Activated CD8-positive, alpha-beta memory T cell treated with anti-CD3 and anti-CD28 coated beads, Interleukin-2, amount 50 U/mL, for 48 hours (primary cell): ENCODE results near the gene LSM3.

Experiments
- DNase-seq: peaks from one replicate; pipeline ENCODE4 v3.0.0-alpha.2; 2020

LSM3 gene

GRCh38 chr3:14158370-14158769, 20.2 kb upstream of the LSM3 start:
- no peak for DNase-seq

GRCh38 chr3:14159426-14159825, 19.2 kb upstream of the LSM3 start:
- no peak for DNase-seq

DNA sequence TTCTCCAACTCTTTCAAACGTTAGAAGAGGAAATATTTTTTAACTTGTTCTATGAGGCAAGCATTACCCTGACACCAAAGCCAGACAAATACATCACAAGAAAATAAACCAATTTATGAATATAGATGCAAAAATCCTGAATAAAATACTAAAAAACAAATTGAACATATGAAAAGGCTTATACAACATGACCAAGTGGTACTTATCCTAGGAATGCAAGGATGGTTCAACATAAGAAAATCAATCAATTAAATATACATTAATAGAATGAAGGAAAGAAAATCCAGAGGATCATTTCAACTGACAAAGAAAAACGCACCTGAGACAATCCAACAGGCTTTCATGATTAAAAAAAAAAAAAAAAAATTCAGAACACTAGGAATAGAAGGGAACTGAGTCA, 17.3 kb upstream of the LSM3 start:
- DNase-seq, result no peak

GRCh38 chr3:14162178-14162577, 16.4 kb upstream of the LSM3 start:
- DNase-seq, result no peak

- no peak for DNase-seq
Measured at GRCh38 chr3:14166877-14167603, 11.6 kb upstream of the LSM3 start.

DNA sequence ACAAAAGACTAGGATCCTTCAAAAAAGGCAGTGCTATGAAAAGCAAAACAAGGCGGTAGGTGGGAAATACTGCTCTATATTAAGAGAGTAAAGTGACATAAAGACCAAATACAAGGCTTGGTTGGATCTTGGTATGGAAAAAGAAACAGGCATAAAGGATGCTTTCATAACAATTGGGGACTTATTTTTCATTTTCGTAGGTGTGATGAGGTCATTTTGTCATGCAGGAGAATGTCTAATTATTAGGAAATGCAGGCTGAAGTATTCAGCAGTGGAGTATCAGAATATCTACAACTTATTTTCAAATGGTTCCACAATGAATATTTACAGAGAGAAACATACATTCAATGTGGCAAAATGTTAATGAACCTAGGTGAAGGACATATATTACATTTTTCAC, 9.2 kb upstream of the LSM3 start:
- no peak for DNase-seq

DNA sequence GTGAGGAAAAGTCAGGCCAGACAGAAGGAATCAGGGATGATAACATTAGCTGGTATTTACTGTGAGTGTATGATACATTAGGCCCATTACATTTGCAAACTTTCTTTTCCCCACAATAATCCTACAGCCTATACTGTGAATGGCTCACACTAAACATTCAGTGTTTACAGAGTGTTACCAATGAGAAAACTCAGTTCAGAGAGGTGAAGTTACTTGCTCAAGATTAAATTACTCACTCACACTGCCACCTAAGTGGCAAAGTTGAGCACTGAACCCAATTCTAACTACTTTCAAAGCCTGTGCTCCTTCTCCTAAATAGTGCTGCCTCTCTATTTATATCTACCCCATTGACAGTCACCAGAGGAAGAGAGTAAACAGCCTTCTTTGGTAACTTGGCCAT, 8.7 kb upstream of the LSM3 start:
- DNase-seq, result no peak

DNA sequence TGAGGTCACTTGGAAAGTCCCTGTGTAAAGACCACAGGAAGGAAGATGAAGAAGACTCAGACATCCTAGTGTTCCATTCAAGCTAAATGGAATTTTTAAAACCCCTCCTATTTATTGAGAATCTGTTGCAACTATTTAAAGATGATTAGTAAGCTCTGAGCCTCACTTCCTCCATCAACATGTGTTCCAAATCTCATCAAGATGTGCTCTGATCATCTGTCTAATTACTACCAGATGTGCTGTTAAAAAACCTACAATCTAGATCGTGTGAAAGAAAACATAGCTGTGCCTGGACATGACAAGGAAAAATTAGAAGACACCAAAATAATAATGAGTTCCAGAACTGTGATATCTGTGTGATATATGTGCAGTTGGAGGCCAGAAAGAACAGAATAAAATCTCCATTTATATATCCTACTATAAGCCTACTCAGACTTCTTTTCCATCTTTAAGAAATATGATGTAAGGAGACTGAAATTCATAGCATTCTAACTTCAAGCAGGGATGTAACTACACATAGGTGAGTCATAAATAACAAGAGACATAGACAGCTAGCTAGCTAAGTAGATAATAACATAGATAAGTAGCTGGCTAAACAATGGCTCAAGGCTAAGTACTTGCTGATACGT, 8.0 kb upstream of the LSM3 start:
- DNase-seq, result no peak

- no peak for DNase-seq
Measured at GRCh38 chr3:14172496-14172895, 6.1 kb upstream of the LSM3 start.

GRCh38 chr3:14174483-14174882, 4.1 kb upstream of the LSM3 start:
- DNase-seq, result no peak

DNA sequence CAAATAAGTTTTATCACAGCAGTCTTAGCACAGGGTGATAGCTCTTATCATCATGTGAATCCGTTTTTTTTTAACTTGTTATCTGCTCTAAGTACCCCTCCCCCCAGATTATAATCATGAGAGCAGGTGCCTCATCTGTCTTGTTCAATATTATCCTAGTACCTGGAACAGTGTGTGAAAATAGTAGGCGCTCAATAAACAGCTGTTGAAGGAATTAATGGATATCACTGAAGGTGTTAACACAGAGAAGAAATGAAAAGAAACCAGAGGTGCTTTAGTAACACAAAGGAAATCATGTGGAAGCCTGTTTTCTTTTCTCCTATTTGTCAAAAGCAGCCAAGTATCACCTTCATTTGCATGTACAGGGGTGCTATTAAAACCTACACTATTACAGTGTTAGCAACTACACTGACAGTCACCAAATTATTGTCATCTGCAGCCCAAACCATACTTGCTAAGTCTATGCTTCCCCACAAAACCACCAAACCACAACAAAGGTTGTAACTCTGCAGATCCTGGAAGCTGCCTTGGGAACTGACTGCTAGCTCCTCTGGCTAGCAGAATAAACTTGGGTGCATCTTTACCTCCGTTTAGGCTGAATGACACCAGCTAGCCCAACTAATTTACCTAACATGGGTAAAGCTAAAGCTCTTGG, 3.1 kb upstream of the LSM3 start:
- DNase-seq, result no peak

GRCh38 chr3:14177580-14178246, 904 bp upstream of the LSM3 start:
- DNase-seq, result no peak

GRCh38 chr3:14179114-14179465, 473 bp downstream of the LSM3 start:
- no peak for DNase-seq

GRCh38 chr3:14179795-14180194, 1.2 kb downstream of the LSM3 start:
- DNase-seq, result no peak

DNA sequence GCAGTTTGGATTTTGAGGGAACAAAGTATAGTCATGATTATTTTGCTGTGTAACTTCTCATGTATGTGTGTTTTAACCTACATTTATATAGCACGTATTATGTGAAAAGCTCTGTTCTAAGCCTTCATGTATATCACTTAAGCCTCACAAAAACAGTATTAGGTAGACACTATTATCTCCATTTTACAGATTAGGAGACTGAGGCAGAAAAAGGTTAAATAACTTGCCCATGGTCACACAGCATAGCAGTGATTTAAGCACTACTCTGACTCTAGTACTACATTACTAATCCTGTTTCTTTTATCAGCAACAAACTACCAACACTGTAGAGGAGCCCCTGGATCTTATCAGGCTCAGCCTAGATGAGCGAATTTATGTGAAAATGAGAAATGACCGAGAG, 2.6 kb downstream of the LSM3 start:
- no peak for DNase-seq

DNA sequence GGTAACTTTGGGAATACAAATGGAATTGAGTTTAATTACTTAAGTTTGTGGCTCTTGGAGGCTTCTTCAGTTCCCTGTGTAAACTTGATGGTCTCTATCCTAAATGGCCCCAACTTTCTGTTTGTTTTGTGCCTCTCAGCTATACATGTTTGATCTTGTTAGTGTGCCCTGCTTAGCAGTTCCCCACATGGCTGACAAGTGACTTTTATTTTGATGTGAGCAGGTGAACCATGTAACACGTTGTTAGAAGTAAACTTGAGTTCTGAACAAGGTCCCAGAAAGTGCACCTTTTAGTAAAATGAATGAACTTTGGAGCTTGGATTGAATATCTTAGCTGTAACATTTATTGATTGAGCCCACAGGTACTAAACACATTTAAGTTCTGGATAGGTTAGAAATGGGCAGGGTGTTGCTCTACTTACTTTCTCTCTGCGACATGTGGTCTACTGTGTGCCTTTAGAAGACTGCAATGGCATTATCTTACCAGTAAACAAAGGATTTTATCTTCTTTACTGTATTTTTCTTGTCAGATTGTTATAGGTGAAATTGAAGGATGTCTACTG, 4.5 kb downstream of the LSM3 start:
- no peak for DNase-seq

- no peak for DNase-seq
Measured at GRCh38 chr3:14186854-14187458, 8.3 kb downstream of the LSM3 start.

DNA sequence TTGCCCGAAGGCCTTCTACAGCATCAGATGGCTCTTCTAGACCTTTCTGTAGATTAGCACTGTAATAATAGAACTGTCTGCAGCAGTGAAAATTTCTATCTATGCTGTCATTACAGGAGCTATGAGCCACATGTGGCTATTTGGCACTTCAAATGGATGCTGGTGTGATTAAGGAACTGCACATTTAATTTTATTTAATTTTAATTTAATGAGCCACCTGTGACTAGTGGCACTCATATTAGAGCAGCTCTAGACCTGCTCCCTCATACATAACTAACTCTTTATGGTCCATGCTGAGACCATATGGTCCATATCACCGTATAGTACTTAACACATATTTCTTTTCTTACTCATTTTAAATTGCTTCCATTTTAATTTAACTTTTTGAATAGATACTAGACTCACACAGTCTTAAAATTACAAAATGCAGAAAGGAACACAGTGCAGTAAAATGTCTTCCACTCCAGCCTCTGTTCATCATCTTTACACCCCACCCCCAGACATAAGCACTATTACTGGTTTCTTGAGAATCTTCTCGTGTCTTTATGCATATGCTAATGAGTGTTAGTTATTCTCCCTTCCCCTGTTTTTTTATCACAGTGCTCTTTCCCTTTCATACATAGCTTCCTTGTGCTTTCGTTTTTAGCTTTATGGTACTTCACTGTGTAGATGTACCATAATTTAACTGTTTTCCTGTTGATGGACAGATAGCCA, 9.6 kb downstream of the LSM3 start:
- DNase-seq, result no peak

DNA sequence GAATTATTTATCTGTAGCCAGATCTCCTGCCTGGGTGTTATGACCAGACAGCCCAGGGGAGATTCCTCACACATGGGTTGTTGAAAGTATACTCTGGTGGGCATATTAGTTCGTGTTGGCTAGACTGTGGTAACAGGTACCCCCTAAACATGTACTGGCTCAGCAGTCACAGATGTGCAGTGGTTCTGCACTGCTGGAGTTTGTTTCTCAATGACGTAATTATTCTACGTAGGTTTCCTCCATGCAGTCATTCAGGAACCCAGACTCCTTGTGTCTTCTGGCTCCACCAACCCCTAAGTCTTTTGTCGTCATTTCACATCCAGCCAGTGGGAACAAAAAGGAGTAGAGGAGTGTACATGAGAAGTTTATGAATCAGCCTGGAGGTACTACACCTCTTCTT, 16.2 kb downstream of the LSM3 start:
- no peak for DNase-seq

GRCh38 chr3:14199641-14200040, 21.0 kb downstream of the LSM3 start:
- DNase-seq, result no peak

GRCh38 chr3:14200276-14200675, 21.7 kb downstream of the LSM3 start:
- no peak for DNase-seq

DNA sequence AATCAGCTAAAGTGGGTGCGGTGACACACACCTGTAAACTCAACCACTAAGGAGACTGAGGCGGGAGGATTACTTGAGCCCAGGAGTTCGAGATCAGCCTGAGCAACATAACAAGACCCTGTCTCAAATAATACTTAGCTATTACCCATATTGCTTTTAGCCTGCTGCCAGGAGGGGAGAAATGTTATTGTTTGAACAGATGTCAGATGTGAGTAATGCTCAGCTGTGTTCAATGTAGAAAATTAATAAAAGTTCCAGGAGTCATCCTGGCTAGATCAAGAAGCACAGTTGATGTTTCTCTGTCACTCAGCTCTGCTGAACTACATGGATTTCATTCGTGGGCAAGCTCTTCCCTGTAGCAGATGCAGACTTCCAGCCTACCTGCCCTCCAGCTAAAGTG, 22.2 kb downstream of the LSM3 start:
- DNase-seq, result no peak
